B cell (primary cell): ENCODE results near the gene EGFL6. TPM values are rescaled to one million over a fixed set of nuclear protein-coding genes. Genes with fewer than 3 reads are reported as not detected.

Experiments used
- ATAC-seq: fragments of 200-7000 bp; cut with Tn5 transposase; one replicate; pipeline ENCODE4 v1.10.0; 2021; ENCODE audit warnings: low read depth, mild to moderate bottlenecking, moderate number of reproducible peaks, moderate library complexity
- CTCF ChIA-PET: fragments of 350-600 bp; sonication (Branson Sonifier 250); formaldehyde crosslinking; loops from one replicate; lab custom pipeline; 2021; ENCODE audit warnings: antibody characterized with exemption, inconsistent platforms; lab: Charles Lee
- POLR2A ChIA-PET: fragments of 350-600 bp; sonication (Branson Sonifier 250); formaldehyde crosslinking; loops from one replicate; lab custom pipeline; 2021; ENCODE audit warnings: antibody characterized with exemption; lab: Charles Lee
- DNase-seq: peaks from one replicate; pipeline ENCODE4 v3.0.0; 2013
- H2AFZ ChIP-seq: 2 replicates; pipeline ENCODE4 v1.6.1; 2012; ENCODE audit warnings: mild to moderate bottlenecking, low read depth, low read length; ENCODE audit not compliant: insufficient read depth, poor library complexity, severe bottlenecking
- H3K27ac ChIP-seq, 2 donors: 1 replicate in 1 of 2; 2 replicates in 1 of 2; pipeline ENCODE4 v1.5.1; 2012 to 2013; ENCODE audit warnings: low read length in 2 of 2, mild to moderate bottlenecking in 2 of 2, moderate library complexity in 1 of 2
- H3K27me3 ChIP-seq, 4 experiments: fragments of 200-600 bp in 1 of 4; sonication (generic) in 1 of 4; replicated peaks in 1 of 4; 1 replicate in 2 of 4; 2 replicates in 2 of 4; pipeline versions ENCODE4 v1.6.1 to v1.7.0; 2013 to 2016; ENCODE audit warnings: low read length in 3 of 4, mild to moderate bottlenecking in 2 of 4, mixed read lengths in 1 of 4, moderate library complexity in 1 of 4; ENCODE audit not compliant: insufficient read depth in 4 of 4, control insufficient read depth in 3 of 4; ENCODE audit errors: control extremely low read depth in 1 of 4
- H3K36me3 ChIP-seq, 2 experiments: replicated peaks in 1 of 2; 1 replicate in 1 of 2; 2 replicates in 1 of 2; pipeline versions ENCODE4 v1.6.1 to v1.7.1; 2013; ENCODE audit warnings: low read length in 1 of 2; ENCODE audit not compliant: insufficient read depth in 2 of 2, control insufficient read depth in 1 of 2; ENCODE audit errors: control extremely low read depth in 1 of 2, extremely low read depth in 1 of 2
- H3K4me1 ChIP-seq, 2 donors: fragments of 200-600 bp in 1 of 2; sonication (generic) in 1 of 2; 1 replicate in 1 of 2; 2 replicates in 1 of 2; pipeline versions ENCODE4 v1.5.1 to v1.6.1; 2013 to 2017; ENCODE audit warnings: low read length in 2 of 2; ENCODE audit not compliant: control insufficient read depth in 2 of 2, insufficient read depth in 2 of 2
- H3K4me2 ChIP-seq: replicated peaks from 2 replicates; pipeline ENCODE3; 2012; ENCODE audit warnings: mild to moderate bottlenecking, low read depth, low read length; ENCODE audit not compliant: poor library complexity, severe bottlenecking
- H3K4me3 ChIP-seq, 5 experiments: fragments of 200-600 bp in 1 of 5; sonication (generic) in 1 of 5; 1 replicate in 3 of 5; 2 replicates in 2 of 5; pipeline versions ENCODE4 v1.5.1 to v1.7.0; 2011 to 2016; ENCODE audit warnings: low read length in 4 of 5, mild to moderate bottlenecking in 4 of 5, low read depth in 2 of 5, control low read depth in 1 of 5, moderate library complexity in 1 of 5; ENCODE audit not compliant: insufficient read depth in 1 of 5; ENCODE audit errors: control extremely low read depth in 1 of 5, extremely low read depth in 1 of 5
- H3K79me2 ChIP-seq: fragments of 200-600 bp; sonication (generic); one replicate; pipeline ENCODE4 v1.6.0; 2016; ENCODE audit warnings: low read length; ENCODE audit not compliant: control insufficient read depth, insufficient read depth
- H3K9ac ChIP-seq: fragments of 200-600 bp; sonication (generic); 2 replicates; pipeline ENCODE4 v1.6.1; 2017; ENCODE audit warnings: mild to moderate bottlenecking, low read length, moderate library complexity
- H3K9me3 ChIP-seq, 3 donors: one replicate each; pipeline versions ENCODE4 v1.6.1 to v1.7.1; 2013; ENCODE audit warnings: low read length in 2 of 3; ENCODE audit not compliant: control insufficient read depth in 2 of 3, insufficient read depth in 1 of 3; ENCODE audit errors: control extremely low read depth in 1 of 3
- H4K20me1 ChIP-seq: 2 replicates; pipeline ENCODE4 v1.6.0; 2012; ENCODE audit warnings: mild to moderate bottlenecking, low read length; ENCODE audit not compliant: insufficient read depth, control insufficient read depth, poor library complexity, severe bottlenecking
- H3K27ac Mint-ChIP-seq: one replicate; pipeline ENCODE4 v1.8.0; 2021; ENCODE audit warnings: mixed read lengths
- H3K27me3 Mint-ChIP-seq: one replicate; pipeline ENCODE4 v1.8.0; 2021; ENCODE audit warnings: mixed read lengths
- H3K4me1 Mint-ChIP-seq: one replicate; pipeline ENCODE4 v1.8.0; 2021; ENCODE audit warnings: mixed read lengths
- H3K4me3 Mint-ChIP-seq: one replicate; pipeline ENCODE4 v1.8.0; 2021; ENCODE audit warnings: mixed read lengths
- H3K9me3 Mint-ChIP-seq: one replicate; pipeline ENCODE4 v1.8.0; 2022; ENCODE audit warnings: mixed read lengths; ENCODE audit not compliant: insufficient read depth
- EZH2 ChIP-seq: IDR thresholded peaks from 2 replicates; pipeline ENCODE4 v1.6.1; 2012; ENCODE audit warnings: borderline replicate concordance, low read depth, mild to moderate bottlenecking, moderate library complexity, low read length; ENCODE audit not compliant: insufficient read depth, poor library complexity, severe bottlenecking
- WGBS: methylation state at CpG from one replicate; pipeline ENCODE4 v1.1.5; 2013; ENCODE audit warnings: missing lambda C conversion rate; ENCODE audit not compliant: insufficient coverage; 5-methylcytosine and 5-hydroxymethylcytosine counted together
- intact Hi-C: fragments of 100-400 bp; cut with micrococcal nuclease; formaldehyde crosslinking; loops from one replicate; pipeline ENCODE4 v1.10.0; 2022
- polyA plus RNA-seq: library from polyadenylated mRNA; depleted of rRNA; stranded (reverse); fragments of >200 nt; gene quantifications from 2 replicates; pipeline ENCODE4 v1.2.3, GENCODE V29; 2012
- total RNA-seq, 2 donors: library from RNA; stranded (reverse); fragments of 120-200 nt in 1 of 2; gene quantifications; 1 replicate in 1 of 2; 2 replicates in 1 of 2; pipeline versions ENCODE4 v1.2.3 to v1.2.4, GENCODE V29; 2013 to 2022
- TF ChIP-seq, protein P1 (sequence below): fragments of 200-600 bp; IDR thresholded peaks from one replicate; pipeline ENCODE4 v1.8.0; 2022; ENCODE audit warnings: antibody characterized with exemption, mild to moderate bottlenecking

The EGFL6 gene
- total and polyA plus RNA-seq, 2 donors (not counting 1 experiment from before 2014, with no cell fraction given): not detected

- no peaks in the 10 kb centered on the region for H3K27me3 Mint-ChIP-seq
- Histone ChIP-seq H4K20me1 (no peaks in the 10 kb centered on the region), H3K27me3 (peaks cover 0 to 4% (median 1%) of the 10 kb centered on the region in 4 experiments), H3K27ac (no peak overlapping the region), H3K9me3 (no peaks in the 10 kb centered on the region), H3K79me2 (no peaks in the 10 kb centered on the region), H3K4me2 (no peak overlapping the region), H3K9ac (no peak overlapping the region), H3K4me1 (no peaks in the 10 kb centered on the region), H2AFZ (no peak overlapping the region), H3K4me3 (no peak overlapping the region), H3K36me3 (no peaks in the 10 kb centered on the region)
- H3K4me3 Mint-ChIP-seq: no peak overlapping the region
- no peaks in the 10 kb centered on the region for H3K4me1 Mint-ChIP-seq
- POLR2A ChIA-PET: no interaction called here
- H3K9me3 Mint-ChIP-seq: no peaks in the 10 kb centered on the region
- TF ChIP-seq, protein P1, sequence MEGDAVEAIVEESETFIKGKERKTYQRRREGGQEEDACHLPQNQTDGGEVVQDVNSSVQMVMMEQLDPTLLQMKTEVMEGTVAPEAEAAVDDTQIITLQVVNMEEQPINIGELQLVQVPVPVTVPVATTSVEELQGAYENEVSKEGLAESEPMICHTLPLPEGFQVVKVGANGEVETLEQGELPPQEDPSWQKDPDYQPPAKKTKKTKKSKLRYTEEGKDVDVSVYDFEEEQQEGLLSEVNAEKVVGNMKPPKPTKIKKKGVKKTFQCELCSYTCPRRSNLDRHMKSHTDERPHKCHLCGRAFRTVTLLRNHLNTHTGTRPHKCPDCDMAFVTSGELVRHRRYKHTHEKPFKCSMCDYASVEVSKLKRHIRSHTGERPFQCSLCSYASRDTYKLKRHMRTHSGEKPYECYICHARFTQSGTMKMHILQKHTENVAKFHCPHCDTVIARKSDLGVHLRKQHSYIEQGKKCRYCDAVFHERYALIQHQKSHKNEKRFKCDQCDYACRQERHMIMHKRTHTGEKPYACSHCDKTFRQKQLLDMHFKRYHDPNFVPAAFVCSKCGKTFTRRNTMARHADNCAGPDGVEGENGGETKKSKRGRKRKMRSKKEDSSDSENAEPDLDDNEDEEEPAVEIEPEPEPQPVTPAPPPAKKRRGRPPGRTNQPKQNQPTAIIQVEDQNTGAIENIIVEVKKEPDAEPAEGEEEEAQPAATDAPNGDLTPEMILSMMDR: no peak
- TF ChIP-seq EZH2: no peak
- H3K27ac Mint-ChIP-seq: no peak overlapping the region
- ATAC-seq (no peak), DNase-seq (no peak)
- CTCF ChIA-PET: interaction anchor here (0.6 kb wide), 1 partner anchor 402 kb away, joined by 4 read pairs; no protein-coding TSS in a partner anchor
- 100% methylated on average over 1 of the region's 6 CpGs for WGBS
- intact Hi-C loops: no loop called here
These were observed 38.1 kb downstream of the EGFL6 start for GRCh38 chrX:13607331-13607995.

GRCh38 chrX:13607996-13608365 lies 38.6 kb downstream of the EGFL6 start:
- H3K79me2 ChIP-seq: no peaks in the 10 kb centered on the region
- no peak overlapping the region for H3K27ac ChIP-seq
- no peaks in the 10 kb centered on the region for H3K4me1 ChIP-seq
- no peaks in the 10 kb centered on the region for H4K20me1 ChIP-seq
- ChIA-PET CTCF (interaction anchor here (0.6 kb wide), 1 partner anchor 402 kb away, joined by 4 read pairs; no protein-coding TSS in a partner anchor), POLR2A (no interaction called here)
- WGBS: no CpG with 5 or more reads among the region's 2 CpGs
- Mint-ChIP-seq H3K27ac (no peak overlapping the region), H3K9me3 (no peaks in the 10 kb centered on the region), H3K27me3 (no peaks in the 10 kb centered on the region), H3K4me1 (no peaks in the 10 kb centered on the region), H3K4me3 (no peak overlapping the region)
- H3K4me2 ChIP-seq: no peak overlapping the region
- peaks cover 0 to 4% (median 1%) of the 10 kb centered on the region in 4 experiments for H3K27me3 ChIP-seq
- no peaks in the 10 kb centered on the region for H3K36me3 ChIP-seq
- H2AFZ ChIP-seq: no peak overlapping the region
- H3K4me3 ChIP-seq: no peak overlapping the region
- TF ChIP-seq, protein P1: no peak
- no peak for TF ChIP-seq EZH2
- H3K9me3 ChIP-seq: no peaks in the 10 kb centered on the region
- ATAC-seq (no peak), DNase-seq (no peak)
- H3K9ac ChIP-seq: no peak overlapping the region
- intact Hi-C loops: no loop called here
